ENCODE measurements around the gene OXCT2.
"Not testable (repeated sequence)": the region's sequence is repeated elsewhere in the genome, so short reads cannot be mapped to it uniquely, and the experiment has no call there.

The OXCT2 gene

DNA sequence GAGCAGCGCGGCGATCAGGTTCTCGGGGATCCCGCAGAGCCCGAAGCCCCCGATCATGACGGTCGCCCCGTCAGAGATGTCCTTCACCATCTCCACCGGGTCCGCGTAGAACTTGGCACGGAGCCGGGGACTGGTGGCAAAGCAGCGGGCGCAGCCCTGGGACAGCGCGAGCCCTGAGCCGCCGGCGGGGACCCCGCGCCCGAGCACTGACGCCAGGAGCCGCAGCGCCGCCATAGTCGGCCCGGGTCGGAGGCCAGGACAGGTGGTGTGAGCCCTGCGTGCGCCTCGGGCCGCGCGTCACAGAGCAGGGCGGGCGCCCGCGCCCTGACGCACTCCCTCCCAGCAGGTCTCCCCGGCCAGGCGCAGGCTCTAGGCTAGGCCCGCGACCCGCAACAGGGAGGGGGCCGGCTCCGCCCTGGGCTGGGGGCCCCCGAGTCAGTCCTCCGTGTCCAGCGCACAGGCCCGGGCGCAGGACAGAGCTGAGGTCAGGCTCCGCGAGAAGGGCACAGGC is at the start of gene OXCT2:
Gene OXCT2 (minus strand): TSS at position 327 of the 511 bp plus-strand sequence. CDS start 93 bp downstream, at position 234.
- DNase-seq: not testable (repeated sequence)

DNA sequence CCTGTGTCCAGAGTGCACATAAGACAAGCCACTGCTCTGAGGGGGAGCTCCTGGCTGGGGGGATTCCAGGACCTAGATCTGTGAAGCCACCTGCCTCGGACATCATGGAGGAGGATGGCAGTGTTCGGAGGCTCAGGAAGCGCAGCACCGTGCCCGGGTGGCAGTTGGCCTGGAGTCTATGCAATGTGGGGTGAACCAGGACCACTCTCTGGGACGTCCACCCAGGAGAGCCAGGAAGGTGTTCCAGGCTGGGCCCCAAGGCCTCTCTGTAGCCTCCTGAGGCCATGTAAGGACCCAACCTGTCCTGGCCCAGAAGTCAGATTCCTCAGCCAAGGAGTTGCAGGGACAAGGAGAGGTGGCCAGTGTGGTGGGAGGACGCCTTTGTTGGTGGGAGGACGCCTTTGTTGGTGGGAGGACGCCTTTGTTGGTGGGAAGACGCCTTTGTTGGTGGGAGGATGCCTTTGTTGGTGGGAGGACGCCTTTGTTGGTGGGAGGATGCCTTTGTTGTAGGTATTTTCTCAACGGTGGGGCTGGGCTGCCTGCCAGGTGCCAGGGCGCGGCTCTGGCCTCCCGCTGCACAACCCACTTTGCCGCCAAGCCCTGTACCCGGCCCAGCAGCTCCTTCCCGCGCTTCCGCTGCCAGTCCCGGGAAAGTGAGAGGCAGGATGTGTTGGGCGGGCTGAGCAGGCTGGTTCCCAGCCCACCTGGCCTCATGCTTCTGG is 48.1 kb upstream of the OXCT2 start:
- no peak for DNase-seq

DNA sequence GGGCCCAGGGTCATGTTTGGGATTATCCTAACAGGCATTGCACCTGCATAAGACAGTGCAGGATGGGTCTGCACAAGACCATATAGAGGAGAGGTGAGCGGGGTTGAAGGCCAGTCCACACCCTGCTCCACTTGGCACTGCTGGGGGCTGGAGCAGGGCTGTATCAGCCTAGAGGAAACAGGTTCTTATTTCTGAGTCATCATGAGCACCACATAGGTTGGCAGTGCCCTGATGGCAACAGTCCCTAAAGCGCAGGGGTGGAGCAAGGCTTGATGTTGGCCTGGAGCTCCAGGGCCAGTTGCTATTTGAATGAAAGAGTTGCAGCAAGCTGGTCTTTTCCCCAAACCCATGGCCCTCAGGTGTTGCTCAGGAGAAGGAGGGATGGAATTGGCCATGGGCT is 47.3 kb upstream of the OXCT2 start:
- DNase-seq: no peak

DNA sequence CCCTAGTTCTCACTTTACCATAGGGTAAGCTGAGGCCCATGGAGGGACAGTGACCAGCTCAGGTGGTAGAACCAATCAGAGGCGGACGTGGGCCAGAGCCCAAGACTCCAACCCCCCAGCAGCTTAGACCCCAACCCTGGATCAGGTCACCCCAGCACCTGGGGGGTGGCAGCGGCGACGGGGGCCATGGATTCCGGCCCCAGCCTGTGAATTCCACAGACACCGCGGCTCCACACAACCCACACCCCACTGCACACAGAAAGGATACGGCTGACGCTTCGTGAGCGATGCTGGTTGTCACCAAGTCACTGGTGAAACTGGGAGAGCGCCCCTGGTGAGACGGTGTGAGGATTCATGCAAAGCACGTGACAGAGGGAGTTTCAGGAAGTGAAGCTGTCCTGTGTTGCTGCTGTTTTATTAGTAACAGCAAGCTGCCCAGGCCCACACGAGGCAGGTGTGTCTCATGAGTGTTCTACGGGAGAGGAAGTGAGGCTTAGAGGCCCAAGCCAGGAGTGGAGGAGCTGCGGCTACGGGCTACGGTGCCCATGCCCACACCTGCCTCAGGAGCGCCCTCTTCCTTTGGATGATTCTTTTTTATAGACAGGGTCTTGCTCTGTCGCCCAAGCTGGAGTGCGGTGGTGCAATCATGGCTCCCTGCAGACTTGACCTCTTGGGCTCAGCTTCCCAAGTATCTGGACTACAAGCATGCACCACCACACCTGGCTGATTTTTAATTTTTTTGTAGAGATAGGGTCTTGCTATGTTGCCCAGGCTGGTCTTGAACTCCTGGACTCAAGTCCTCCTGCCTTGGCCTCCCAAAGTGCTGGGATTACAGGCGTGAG is 46.2 kb upstream of the OXCT2 start:
- peak; percentile 69 for DNase-seq

DNA sequence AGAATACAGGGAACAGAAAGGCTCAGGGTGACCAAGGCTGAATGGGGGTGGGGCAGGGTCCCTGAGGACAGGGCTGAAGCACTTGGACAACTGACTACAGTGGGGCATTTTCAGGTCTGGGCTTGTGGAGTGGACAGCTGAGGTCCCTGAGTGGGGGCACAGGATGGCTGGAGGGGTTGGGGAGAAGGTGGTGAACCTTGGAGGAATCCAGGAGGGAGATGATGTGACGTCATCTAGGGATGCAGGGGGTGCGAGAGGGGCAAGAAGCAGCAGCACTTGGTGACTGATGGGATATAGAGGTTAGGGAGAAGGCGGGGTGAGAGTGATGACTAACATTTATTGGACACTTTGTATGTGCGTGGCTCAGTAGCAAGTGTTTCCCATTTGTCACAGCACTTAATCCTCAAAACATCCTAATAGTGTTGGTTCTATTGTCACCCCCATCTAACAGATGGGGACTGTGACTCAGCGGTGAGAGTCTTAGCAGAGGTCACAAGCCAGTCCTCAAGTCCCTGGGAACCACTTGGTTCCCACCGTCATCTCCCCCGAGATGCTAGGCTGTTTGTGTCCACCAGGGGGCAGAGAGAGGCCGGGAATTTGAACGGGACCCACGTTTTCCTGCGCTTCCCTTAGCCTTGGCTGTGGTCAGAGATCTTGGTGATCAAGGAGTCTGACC is 45.4 kb upstream of the OXCT2 start:
- DNase-seq: peak; percentile 40

DNA sequence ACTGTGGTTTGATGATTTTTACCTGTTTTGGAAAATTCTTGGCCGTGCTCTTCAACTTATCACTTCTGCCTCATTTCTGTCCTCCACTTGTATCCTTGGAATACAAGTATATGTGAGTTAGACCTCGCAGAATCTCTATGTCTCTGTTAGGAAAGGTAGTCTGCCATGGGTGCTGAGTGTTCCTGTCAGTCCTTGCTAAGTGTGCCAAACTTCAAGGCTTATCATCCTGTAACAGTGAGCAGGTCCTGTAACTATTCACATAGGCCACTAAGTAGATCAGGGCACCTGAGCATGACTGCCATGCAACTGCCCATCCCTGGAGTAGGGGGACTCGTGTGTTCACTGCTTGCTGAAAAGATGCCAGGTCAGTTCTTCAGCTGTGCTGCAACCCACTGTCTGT is 41.8 kb upstream of the OXCT2 start:
- DNase-seq: no peak

DNA sequence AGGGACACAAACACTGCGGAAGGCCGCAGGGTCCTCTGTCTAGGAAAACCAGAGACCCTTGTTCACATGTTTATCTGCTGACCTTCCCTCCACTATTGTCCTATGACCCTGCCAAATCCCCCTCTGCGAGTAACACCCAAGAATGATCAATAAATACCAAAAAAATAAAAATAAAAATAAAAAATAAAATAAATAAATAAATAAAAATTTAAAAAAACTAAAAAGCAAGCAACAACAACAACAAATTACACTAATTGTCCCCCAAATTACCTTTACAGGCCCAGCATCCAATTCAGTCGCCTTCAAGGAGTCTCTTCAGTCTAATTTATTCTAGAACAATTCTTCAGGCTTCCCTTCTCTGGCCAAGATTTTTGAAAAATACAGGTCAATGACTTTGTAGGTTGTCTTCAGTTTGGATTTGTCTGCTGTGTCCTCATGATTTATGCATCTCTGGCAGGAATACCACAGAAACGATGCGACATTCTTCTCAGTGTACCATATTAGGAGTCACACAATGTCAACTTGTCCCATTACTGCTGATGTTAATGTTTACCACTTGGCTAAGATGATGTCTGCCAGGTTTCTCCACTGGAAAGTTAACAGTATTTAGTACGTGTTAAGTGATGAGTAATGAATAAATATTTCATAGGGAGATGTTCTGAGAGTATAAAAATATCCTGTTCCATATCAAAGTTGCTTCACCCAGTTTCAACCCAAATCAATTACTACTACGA is 37.8 kb upstream of the OXCT2 start:
- DNase-seq: no peak

DNA sequence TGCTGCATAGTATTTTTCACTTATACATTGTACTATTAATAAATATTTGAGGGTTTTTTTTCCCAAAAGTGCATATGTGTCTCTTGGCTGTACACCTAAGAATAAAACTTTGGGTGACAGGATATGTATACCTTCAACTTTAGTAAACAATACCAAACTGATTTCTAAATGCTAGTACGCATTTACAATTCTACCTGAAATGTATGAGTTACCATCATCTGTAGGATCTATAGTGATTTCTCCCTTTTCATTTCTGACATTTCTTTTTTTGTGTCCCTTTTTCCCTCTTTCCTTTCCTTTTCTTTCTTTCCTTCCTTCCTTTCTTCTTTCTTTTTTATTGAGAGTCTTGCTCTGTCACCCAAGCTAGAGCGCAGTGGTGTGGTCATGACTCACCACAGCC is 34.2 kb upstream of the OXCT2 start:
- no peak for DNase-seq

DNA sequence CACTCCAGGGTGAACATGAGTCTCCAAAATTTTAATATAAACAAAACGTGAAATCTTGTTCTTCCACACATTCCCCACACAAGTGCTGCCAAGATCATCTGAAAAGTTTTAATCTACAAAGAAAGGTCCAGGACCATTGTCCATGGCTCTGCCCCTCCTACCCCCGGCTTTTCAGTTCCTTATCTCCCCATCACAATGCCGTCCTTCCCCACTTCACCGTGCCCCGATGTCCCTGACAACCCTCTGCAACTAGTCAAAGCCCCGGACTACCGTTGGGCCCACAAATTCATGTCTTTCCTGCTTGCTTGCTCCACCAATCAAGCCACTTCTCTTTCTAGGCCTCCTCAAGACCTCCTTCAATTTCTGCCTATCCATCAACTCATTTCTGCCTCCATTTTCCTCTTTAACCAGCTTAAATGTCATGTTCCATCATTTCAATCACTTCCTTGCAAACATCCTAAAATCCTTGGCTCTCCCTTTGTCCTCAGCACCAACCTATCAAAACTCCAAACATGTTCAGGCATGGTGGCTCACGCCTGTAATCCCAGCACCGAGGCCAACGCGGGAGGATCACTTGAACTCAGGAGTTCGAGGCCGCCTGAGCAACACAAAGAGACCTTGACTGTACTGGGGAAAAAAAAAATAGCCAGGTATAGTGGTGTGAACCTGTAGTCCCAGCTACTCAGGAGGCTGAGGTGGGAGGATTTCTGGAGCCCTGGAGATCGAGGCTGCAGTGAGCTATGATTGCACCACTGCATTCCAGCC is 31.5 kb upstream of the OXCT2 start:
- DNase-seq: no peak

DNA sequence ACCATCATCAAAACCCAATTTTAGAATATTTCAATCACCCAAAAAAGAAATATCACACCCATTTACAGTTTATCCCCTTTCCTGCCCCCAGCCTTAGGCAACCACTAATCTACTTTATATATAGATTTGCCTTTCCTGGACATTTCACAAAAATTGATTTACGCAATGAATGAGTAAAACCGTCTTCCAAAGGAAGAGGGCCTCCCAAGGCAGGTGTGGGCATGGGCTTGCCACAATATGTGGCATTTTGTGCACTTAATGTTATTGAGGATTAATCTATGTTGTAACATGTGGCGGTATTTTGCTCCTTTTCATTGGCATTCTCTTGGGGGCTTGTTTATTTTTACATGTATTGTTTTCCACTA is 29.3 kb upstream of the OXCT2 start:
- DNase-seq: no peak

DNA sequence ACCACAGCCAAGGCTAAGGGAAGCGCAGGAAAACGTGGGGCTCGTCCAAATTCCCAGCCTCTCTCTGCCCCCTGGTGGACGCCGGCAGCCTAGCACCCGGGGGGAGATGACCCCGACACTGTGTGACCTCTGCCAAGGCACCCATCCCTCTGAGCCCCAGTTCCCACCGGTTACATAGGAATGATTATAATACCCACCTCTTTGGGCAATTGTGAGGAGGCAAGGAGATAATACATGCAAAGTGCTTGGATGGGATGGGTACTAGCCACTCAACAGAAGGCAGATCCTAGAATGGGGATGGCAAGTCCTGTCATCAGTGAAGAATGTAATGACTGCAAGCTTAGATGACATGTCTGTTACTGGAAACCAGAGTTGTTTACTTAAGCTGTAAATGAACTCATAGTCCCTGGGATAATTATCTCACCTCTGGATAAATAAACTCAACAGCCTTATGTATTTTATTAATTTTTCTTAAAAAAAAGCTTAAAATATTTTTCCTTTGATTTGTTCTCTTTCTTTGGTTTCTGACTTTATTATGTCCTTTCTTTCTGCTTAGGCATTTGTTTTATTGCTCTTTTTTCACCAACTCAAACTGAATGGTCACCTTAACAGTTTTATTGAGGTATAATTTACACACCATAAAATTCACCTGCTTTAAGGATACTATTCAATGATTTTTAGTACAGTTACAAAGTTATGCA is 28.8 kb upstream of the OXCT2 start:
- peak; percentile 64 for DNase-seq

DNA sequence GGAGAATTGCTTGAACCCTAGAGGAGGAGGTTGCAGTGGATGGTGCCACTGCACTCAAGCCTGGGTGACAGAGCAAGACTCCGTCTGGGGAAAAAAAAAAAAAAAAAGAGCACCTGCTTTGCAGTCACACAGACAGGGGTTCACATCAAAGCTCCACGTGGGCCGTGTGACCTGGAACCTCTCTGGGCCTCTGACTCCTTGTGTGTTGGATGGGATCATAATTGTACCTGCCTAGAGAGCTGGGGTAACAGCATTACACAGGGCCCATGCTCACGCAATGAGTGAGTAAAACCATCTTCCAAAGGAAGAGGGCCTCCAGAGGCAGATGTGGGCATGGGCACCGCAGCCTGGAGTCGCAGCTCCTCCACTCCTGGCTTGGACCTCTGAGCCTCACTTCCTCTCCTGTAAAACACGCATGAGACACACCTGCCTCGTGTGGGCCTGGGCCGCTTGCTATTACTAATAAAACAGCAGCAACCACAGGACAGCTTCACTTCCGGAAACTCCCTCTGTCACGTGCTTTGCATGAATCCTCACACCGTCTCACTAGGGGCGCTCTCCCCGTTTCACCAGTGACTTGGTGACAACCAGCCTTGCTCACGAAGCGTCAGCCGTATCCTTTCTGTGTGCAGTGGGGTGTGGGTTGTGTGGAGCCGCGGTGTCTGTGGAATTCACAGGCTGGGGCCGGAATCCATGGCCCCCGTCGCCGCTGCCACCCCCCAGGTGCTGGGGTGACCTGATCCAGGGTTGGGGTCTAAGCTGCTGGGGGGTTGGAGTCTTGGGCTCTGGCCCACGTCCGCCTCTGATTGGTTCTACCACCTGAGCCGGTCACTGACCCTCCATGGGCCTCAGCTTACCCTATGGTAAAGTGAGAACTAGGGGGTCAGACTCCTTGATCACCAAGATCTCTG is 28.0 kb upstream of the OXCT2 start:
- DNase-seq: peak; percentile 92

DNA sequence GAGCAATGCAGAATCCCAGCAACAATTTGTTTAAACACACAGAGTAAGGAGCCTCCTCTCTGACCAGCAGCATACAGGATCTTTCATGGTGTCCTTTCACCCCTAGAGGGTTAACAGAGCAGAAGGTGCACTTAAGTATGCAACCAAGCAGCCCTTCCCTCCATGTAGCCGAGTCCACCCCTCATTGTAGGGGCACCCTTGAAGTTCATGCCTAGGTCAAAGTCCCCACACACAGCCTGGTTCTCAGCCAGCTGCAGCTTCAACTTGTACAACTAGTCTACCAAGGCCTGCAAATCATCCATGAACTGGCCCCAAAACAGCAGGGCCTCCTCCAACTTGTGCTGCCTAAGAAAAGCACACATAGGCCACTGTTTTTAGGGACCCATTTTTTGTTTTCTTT is 24.5 kb upstream of the OXCT2 start:
- DNase-seq: no peak

DNA sequence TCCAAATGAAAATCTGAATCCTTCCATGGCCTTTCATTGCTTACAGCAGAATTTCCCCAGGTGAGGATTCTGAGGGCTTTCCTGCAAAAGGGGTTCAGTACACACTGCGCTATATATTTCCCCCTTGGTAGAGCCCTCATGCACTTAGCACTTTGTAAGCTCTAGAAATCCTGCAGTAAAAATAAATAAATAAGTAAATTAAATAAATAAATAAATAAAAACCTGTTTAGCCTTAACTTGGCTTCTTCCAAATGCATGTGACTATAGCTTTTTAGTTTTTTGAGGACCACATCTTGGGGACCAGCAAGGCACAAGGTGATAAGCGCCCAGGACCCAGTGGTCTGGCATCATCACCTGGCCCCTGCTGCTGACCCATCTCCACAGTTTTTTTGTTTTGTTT is 20.7 kb upstream of the OXCT2 start:
- no peak for DNase-seq

DNA sequence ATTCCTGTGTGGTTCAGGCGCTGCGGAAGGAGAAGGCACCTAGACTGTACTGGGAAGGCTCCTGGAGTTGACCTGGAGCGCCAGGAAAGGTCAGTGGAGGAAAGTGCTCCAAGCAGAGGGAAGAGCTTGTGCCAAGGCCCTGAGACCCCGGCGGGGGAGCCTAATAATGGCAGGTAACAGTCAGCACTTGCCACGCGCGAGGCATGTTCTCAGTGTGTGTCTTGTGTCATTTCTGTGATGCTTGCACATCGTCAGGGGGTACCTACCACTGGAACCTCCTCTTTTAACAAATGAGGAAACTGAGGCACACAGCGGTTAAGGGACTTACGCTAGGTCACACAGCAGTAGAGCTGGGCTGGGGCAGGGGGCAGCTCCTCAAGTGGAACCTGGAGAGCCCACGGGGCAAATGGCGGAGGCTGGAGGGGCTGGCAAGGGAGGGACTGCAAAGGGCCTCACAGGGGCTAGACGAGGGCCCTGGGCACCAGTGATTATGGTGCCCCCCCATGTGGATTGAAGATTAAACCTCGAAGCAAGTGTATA is 18.5 kb upstream of the OXCT2 start:
- no peak for DNase-seq

DNA sequence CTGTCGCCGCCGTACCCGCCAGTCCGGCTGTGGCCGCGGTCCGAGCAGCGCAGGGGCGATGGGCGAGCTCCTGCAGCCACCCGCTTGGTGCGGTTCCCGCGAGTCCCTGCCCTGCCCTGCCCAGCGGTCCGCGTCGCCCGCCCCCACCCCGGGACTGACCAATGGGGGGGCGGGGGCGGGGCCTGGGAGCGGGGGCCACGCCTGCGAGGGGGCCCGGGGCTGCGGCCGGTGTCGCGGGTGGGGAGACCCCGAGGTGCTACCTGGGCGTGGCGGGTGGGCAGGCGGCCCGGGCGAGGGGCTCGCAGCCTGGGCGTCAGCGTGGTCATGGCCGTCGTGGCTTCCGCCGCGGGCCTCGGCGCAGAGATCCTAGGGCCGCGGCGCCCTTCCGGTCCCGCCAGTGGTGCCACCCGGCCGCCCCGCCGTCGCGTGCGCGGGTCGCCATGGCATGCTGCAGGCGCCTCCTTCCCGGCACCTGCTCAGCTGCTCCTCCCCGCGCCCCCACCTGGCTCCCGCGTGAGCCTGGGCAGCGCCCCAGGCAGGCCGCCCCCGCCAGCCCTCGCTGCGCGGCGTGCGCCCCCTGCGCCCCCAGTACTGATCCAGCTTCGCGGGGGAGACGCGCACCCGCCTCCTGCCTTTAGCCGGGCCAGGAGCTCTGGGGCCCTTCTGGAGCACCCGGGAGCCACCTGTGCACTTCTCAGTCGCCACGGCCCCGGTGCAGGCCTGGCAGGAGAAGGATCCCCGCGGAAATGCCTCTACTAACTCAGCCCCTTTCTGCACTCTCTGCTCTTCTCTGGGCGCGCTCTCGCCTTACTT is 17.8 kb upstream of the OXCT2 start, which contains the start of gene BMP8B:
Gene BMP8B (minus strand): TSS at position 108 of the 813 bp plus-strand sequence. CDS start 380 bp downstream, outside the sequence.
- peak; percentile 37 for DNase-seq

DNA sequence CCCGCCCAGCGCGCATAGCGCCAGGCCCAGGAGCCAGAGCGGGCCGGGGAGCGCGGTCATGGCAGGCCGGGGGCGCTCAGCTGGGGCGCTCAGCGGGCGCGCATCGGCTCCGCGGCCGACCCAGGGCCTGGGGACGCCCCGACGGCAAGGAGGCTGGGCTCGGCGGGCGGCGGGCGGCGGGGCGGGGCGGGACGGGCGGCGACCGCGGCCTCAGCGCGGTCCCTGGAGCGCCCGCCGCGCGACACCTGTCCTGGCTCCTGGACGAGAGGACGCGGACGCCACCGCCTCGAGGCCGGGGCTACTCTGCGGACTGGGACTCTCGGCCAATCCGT is 17.2 kb upstream of the OXCT2 start:
- DNase-seq: no peak

DNA sequence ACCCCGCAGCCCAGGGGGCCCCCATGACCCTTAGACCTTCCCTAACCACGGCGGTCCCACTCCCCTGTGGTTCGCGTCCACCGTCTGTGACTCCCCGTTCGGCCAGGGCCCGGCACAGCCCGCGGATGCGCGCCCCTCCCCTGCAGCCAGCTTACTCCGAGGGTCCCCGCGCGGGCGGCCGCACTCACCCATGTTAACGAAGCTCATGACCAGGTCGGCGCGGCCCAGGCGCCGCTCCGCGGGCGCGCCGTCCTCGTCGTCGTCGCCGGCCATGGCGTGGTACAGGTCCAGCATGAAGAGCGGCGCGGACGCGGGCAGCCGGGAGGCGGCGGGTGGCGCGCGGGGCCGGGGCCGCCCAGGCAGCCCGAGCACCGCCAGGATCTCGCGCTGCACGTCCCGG is 16.8 kb upstream of the OXCT2 start:
- not testable (repeated sequence) for DNase-seq

DNA sequence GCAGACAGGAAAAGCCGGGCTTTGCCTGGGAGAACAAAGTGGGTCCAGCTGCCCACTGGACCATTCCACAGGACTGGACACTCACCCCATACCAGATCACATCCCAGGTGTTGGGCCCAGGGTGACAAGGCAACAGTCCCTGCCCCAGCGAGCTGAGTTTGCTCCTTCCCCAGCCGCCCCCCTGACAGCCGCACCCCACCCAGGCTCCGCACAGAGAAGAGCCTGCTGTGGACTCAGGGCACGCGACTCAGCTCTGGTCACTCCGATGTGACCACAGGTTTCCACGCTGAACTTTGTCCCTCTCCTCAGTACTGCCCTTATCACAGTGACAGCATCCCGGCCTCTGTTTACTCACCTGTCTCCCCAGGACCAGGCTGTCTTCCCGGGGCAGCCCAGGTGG is 16.3 kb upstream of the OXCT2 start:
- no peak for DNase-seq
